DND-41 (cell line): ENCODE data around the gene TRIM64.
"Not testable (repeated sequence)": the region's sequence is repeated elsewhere in the genome, so short reads cannot be mapped to it uniquely, and the experiment has no call there.

Source experiments
- ATAC-seq: fragments of 200-7000 bp; cut with Tn5 transposase; 3 replicates; pipeline ENCODE4 v1.9.1; 2021; ENCODE audit warnings: low read depth; ENCODE audit not compliant: insufficient read depth
- DNase-seq: peaks from one replicate; pipeline ENCODE4 v3.0.0-alpha.2; 2020
- H2AFZ ChIP-seq: 2 replicates; pipeline ENCODE4 v1.6.0; 2012; ENCODE audit warnings: low read depth, low read length
- H3K27ac ChIP-seq: 2 replicates; pipeline ENCODE4 v1.5.1; 2012; ENCODE audit warnings: low read length, inconsistent platforms
- H3K27me3 ChIP-seq: fragments of 200-600 bp; sonication (generic); 2 replicates; pipeline ENCODE4 v1.6.0; 2012; ENCODE audit warnings: low read length, mild to moderate bottlenecking, inconsistent platforms; ENCODE audit not compliant: insufficient read depth, poor library complexity
- H3K36me3 ChIP-seq: 2 replicates; pipeline ENCODE4 v1.5.1; 2012; ENCODE audit warnings: low read length, inconsistent platforms; ENCODE audit not compliant: insufficient read depth
- H3K4me1 ChIP-seq: 2 replicates; pipeline ENCODE4 v1.5.1; 2012; ENCODE audit warnings: mild to moderate bottlenecking, low read length; ENCODE audit not compliant: insufficient read depth
- H3K4me2 ChIP-seq: 2 replicates; pipeline ENCODE4 v1.6.0; 2012; ENCODE audit warnings: mild to moderate bottlenecking, moderate library complexity, low read length, inconsistent platforms; ENCODE audit not compliant: insufficient read depth
- H3K4me3 ChIP-seq, 2 experiments: fragments of 200-600 bp in 1 of 2; shearing (Covaris generic) in 1 of 2; 2 replicates each; pipeline ENCODE4 v1.5.1; 2012 to 2016; ENCODE audit warnings: inconsistent platforms in 2 of 2, low read length in 2 of 2, mild to moderate bottlenecking in 2 of 2, low read depth in 1 of 2, moderate library complexity in 1 of 2
- H3K79me2 ChIP-seq: 2 replicates; pipeline ENCODE4 v1.6.0; 2012; ENCODE audit warnings: low read length, inconsistent platforms; ENCODE audit not compliant: insufficient read depth
- H3K9ac ChIP-seq: 2 replicates; pipeline ENCODE4 v1.6.0; 2012; ENCODE audit warnings: low read depth, mild to moderate bottlenecking, inconsistent platforms, low read length, moderate library complexity
- H3K9me3 ChIP-seq: 2 replicates; pipeline ENCODE4 v1.5.1; 2012; ENCODE audit warnings: low read length, moderate library complexity, mild to moderate bottlenecking, inconsistent platforms; ENCODE audit not compliant: insufficient read depth, severe bottlenecking
- H4K20me1 ChIP-seq: 2 replicates; pipeline ENCODE4 v1.6.0; 2012; ENCODE audit warnings: low read length; ENCODE audit not compliant: insufficient read depth
- CTCF ChIP-seq: IDR thresholded peaks from 2 replicates; pipeline ENCODE4 v1.5.1; 2012; ENCODE audit warnings: borderline replicate concordance, low read length, moderate library complexity, mild to moderate bottlenecking; ENCODE audit not compliant: poor library complexity, severe bottlenecking; ENCODE audit errors: extremely low read depth
- EZH2 ChIP-seq: IDR thresholded peaks from 3 replicates; pipeline ENCODE4 v1.6.1; 2012; ENCODE audit warnings: borderline replicate concordance, low read depth, mild to moderate bottlenecking, moderate library complexity, low read length, inconsistent platforms; ENCODE audit not compliant: severe bottlenecking

Gene TRIM64

DNA sequence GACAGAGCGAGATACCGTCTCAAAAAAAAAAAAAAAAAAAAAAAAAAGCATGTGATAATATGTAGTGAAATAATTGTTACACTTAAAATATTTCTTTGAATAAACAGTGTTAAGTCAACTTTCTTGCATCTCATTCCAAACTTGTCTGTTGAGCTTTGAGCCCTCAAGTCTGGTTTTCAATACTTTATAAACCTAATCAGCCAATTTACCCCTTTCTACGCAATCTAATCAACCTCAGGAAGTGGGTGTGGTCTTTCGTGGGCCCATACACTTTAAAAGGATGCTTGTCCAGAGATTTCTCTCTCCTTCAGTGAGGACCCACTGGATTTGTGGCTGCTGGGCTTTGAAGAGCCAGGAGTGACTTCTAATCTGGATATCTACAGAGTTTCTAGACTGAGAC, at the start of gene TRIM64:
TRIM64 (plus strand) TSS at position 301 of the 400 bp plus-strand sequence. CDS start 2,467 bp downstream, outside the sequence.
- not testable (repeated sequence) for H3K79me2 ChIP-seq, H3K4me1 ChIP-seq, H3K9ac ChIP-seq, H4K20me1 ChIP-seq, H3K27ac ChIP-seq, H3K4me2 ChIP-seq, H3K9me3 ChIP-seq, H3K4me3 ChIP-seq, H2AFZ ChIP-seq, DNase-seq, H3K27me3 ChIP-seq, H3K36me3 ChIP-seq, ATAC-seq

DNA sequence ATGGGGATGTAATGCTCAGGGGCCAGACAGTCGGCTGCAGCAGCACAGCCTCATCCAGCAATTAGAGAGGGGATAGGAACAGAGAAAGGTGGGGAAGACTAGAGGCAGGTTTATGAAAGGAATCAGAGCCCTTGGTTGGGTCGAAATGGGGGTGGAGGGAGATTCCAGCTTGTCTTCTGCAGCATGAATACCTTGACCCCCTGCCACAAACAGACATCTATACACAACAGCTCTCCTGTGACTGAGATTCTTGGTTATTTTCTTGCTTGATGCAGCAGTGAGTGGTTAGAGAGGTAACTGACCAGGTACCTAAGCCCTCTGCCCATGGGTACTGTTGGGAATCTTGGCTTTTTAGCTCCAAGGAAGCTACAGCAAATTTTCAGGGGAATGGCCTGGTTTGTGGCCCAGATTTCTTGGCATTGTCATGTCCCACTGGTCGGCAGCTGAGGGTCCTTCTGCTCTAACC, 43.6 kb upstream of the TRIM64 start, which contains the start of gene TRIM49D1:
TRIM49D1 (minus strand) TSS at position 51 of the 466 bp plus-strand sequence. CDS start 4,535 bp downstream, outside the sequence.
- H3K4me3 ChIP-seq = no peak within 1 kb of the TSS

GRCh38 chr11:89923764-89924163, 42.1 kb upstream of the TRIM64 start, which contains the start of gene TRIM49D2:
TRIM49D2 (plus strand) TSS chr11:89924064; CDS start chr11:89926762, 2,698 bp downstream.
- not testable (repeated sequence) for H3K9me3 ChIP-seq, H3K36me3 ChIP-seq, ATAC-seq, H4K20me1 ChIP-seq, DNase-seq, H3K4me3 ChIP-seq, H3K27me3 ChIP-seq, H3K79me2 ChIP-seq, H3K4me1 ChIP-seq, H3K9ac ChIP-seq, H3K4me2 ChIP-seq, H2AFZ ChIP-seq, H3K27ac ChIP-seq

More for the DNA sequence above, 43.6 kb upstream of the TRIM64 start, which contains the start of gene TRIM49D1:
- no peaks in the 10 kb centered on the region for H4K20me1 ChIP-seq
- ATAC-seq = no peak
- no peaks in the 10 kb centered on the region for H3K36me3 ChIP-seq
- no peak for DNase-seq
- H3K27me3 ChIP-seq = no peaks in the 10 kb centered on the region
- H2AFZ ChIP-seq = no peak within 1 kb of the TSS
- no peak within 1 kb of the TSS for H3K4me2 ChIP-seq
- TF ChIP-seq CTCF (no peak), EZH2 (no peak)
- H3K9ac ChIP-seq = no peak within 1 kb of the TSS
- H3K27ac ChIP-seq = no peak within 1 kb of the TSS
- H3K4me1 ChIP-seq = no peaks in the 10 kb centered on the region
- H3K79me2 ChIP-seq = no peaks in the 10 kb centered on the region
- no peaks in the 10 kb centered on the region for H3K9me3 ChIP-seq

DNA sequence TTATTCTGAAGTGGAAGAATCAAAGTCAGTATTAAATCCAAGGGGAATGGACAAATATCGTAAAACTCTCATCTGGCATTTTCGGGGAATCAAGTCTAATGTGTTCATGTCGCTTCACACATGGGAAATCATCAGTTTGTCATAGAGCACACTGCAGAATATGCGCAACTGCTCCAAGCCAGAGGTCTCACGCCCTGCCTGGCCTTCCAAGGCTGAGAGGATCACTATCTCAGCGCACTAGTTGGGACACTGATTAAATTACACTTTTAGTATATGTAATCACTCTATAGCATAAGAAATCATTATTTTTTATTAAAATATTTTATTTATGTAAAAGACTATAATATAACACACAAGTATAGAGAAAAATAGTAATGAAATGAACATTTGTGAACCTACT, 5.0 kb upstream of the TRIM64 start:
- not testable (repeated sequence) for H3K36me3 ChIP-seq, ATAC-seq, H3K9me3 ChIP-seq, H2AFZ ChIP-seq, H3K27me3 ChIP-seq, H3K9ac ChIP-seq, DNase-seq, H3K79me2 ChIP-seq, H3K27ac ChIP-seq, H4K20me1 ChIP-seq, H3K4me1 ChIP-seq, H3K4me3 ChIP-seq, H3K4me2 ChIP-seq
